ENCODE results near the gene SELENBP1. TPM values are rescaled to one million over a fixed set of nuclear protein-coding genes. Genes with fewer than 3 reads are reported as not detected.
A peak's percentile ranks its signal among the peaks of the same experiment; 100 is the strongest.
"Not testable (repeated sequence)": the region's sequence is repeated elsewhere in the genome, so short reads cannot be mapped to it uniquely, and the experiment has no call there.

SELENBP1 gene
- total RNA-seq, 1 donor from 2014 or later: 413 TPM

DNA sequence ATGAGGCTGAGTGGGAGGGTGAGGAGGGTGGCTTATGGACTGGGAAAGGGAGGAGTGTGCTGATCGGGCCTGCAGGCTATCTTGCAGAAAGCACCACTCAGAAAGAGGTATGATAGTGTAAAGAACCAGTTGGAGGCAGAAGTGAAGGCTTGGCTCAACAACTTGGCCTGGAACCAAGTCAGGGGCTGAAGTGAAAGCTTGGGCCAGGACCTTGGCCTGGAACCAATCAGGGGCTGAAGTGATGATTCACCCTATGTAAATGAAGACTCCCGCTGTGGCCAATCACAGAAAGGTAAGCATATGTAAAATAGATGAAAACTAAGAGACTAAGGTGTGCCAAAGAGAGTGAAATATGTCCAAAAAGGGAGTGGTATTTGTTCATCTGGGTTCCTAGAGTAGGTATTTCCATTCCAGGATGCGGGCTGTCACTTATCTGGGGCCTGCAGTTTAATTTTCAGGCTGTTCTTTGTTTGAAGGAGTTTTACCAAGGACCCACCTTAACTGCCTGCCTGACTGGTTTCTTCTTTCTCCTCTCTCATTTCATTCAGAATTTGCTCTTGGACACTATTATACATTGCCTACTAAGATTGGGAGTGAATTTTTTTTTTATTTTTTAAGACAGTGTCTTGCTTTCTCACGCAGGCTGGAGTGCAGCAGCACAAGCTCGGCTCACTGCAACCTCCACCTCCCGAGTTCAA lies 20.3 kb downstream of the SELENBP1 start:
- peaks cover 6% of the 10 kb centered on the region for H3K4me1 ChIP-seq
- DNase-seq (no peak), ATAC-seq (no peak)
- H3K27ac ChIP-seq: no peak overlapping the region
- intact Hi-C loops (cut with DNase I): no loop called here
- TF ChIP-seq, protein P1, sequence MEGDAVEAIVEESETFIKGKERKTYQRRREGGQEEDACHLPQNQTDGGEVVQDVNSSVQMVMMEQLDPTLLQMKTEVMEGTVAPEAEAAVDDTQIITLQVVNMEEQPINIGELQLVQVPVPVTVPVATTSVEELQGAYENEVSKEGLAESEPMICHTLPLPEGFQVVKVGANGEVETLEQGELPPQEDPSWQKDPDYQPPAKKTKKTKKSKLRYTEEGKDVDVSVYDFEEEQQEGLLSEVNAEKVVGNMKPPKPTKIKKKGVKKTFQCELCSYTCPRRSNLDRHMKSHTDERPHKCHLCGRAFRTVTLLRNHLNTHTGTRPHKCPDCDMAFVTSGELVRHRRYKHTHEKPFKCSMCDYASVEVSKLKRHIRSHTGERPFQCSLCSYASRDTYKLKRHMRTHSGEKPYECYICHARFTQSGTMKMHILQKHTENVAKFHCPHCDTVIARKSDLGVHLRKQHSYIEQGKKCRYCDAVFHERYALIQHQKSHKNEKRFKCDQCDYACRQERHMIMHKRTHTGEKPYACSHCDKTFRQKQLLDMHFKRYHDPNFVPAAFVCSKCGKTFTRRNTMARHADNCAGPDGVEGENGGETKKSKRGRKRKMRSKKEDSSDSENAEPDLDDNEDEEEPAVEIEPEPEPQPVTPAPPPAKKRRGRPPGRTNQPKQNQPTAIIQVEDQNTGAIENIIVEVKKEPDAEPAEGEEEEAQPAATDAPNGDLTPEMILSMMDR (IDR thresholded peaks at IDR 0.05): no peak
- H3K27me3 ChIP-seq (ENCODE audit: low read depth): no peaks in the 10 kb centered on the region
- H3K4me3 ChIP-seq: no peak overlapping the region
- H3K9me3 ChIP-seq: no peaks in the 10 kb centered on the region
- no peaks in the 10 kb centered on the region for H3K36me3 ChIP-seq

DNA sequence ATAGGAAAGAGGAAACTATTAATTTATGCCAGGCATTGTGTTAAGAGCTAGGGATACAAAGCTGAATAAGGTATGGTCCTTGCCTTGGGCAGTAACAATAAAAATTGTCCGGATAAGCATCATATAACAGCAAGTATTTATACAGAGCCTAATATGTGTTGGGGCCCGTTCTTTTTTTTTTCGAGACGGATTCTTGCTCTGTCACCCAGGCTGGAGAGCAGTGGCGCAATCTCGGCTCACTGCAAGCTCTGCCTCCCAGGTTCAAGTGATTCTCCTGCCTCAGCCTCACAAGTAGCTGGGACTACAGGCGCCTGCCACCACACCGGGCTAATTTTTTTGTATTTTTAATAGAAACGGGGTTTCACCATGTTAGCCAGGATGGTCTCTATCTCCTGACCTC lies 22.2 kb downstream of the SELENBP1 start:
- H3K4me3 ChIP-seq; DNase-seq; H3K9me3 ChIP-seq; ATAC-seq; H3K36me3 ChIP-seq; intact Hi-C loops (cut with DNase I); H3K27ac ChIP-seq; H3K27me3 ChIP-seq (ENCODE audit: low read depth): not testable (repeated sequence)
- H3K4me1 ChIP-seq: peaks cover 16% of the 10 kb centered on the region

DNA sequence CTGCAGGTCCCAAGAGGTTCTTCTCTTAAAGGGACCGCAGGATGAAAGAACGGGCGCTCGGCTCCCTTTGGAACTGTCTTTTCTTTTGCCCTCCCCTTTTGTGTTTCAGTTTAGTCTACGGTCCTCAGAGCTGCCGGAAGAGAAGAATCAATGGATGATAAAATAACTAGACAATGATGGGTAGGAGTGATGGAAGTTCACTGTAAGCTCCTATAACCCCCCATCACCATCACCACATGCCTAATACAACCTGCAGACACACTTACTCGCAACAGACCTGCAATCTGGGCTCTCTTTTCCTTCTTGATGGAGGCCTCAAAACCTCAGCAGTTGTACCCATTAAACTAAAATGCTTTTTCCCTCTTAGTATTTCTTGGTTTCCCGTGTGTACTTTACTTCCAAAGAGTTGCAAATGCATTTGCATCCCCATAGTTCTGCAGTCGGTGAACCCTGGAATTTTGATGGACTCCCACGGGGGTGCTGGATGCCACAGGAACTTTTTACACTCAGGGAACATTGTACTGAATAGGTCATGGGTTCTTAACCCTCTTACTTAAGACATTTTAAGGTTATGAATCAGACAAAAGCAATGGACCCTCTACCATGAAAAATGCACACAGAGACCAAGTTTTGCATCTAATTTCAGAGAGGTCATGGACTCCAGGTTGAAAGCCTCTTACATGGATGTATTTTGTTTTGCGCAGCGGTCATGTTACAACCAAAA lies 24.8 kb downstream of the SELENBP1 start:
- ATAC-seq (no peak), DNase-seq (no peak)
- no peaks in the 10 kb centered on the region for H3K9me3 ChIP-seq
- H3K27ac ChIP-seq: peak overlapping the region; percentile 90
- H3K36me3 ChIP-seq: peaks cover 28% of the 10 kb centered on the region
- intact Hi-C loops (cut with DNase I): no loop called here
- peaks cover 16% of the 10 kb centered on the region for H3K4me1 ChIP-seq
- TF ChIP-seq, protein P1 (IDR thresholded peaks at IDR 0.05): no peak
- peak overlapping the region; percentile 77 for H3K4me3 ChIP-seq
- H3K27me3 ChIP-seq (ENCODE audit: low read depth): no peaks in the 10 kb centered on the region

DNA sequence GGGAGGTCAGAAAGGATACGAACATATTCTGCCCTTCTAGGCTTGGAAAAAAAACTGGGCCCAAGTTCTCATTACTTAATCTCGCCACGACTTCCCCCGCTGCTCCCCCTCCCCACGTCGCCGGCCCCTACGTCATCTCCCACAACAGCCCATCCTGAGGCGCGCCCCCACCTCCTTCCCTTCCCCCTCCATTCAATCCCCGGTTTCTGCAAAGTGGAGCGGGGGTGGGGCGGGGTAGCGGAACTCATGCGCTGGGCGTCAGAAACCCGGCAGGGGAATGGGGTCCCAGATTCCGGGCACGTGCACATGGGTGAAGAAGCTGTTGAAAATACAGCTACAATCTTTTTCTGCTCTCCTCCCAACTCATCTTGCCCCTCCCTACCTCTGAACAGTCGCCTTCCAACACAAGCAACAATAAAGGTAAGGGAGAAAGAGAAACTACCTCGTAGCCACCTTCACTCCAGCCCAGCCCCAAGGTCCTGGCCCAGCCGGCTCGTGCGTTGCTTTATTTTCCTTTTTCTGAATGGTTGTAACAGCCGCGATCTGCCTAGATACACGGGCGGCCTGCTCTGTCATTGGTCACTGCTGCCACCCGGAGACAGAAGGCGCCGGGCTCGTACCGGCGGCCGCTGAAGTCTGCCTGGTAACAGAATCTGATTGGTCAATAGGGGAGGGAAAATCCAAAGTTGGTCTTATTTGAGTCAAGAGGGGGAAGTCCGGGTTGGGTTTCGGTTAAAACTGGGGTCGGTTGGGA lies 25.6 kb downstream of the SELENBP1 start, which contains the start of gene RFX5:
TSS of gene RFX5 (minus strand) at position 484 of the 754 bp plus-strand sequence. CDS start 932 bp downstream, outside the sequence.
- ATAC-seq (peak; percentile 98), DNase-seq (peak; percentile 97)
- Histone ChIP-seq H3K27ac (peak within 1 kb of the TSS; percentile 90), H3K4me3 (peak within 1 kb of the TSS; percentile 77), H3K27me3 (ENCODE audit: low read depth) (no peaks in the 10 kb centered on the region), H3K9me3 (no peaks in the 10 kb centered on the region), H3K4me1 (peaks cover 16% of the 10 kb centered on the region), H3K36me3 (peaks cover 34% of the 10 kb centered on the region)
- intact Hi-C loops (cut with DNase I): no loop called here
- TF ChIP-seq, protein P1 (IDR thresholded peaks at IDR 0.05): no peak

DNA sequence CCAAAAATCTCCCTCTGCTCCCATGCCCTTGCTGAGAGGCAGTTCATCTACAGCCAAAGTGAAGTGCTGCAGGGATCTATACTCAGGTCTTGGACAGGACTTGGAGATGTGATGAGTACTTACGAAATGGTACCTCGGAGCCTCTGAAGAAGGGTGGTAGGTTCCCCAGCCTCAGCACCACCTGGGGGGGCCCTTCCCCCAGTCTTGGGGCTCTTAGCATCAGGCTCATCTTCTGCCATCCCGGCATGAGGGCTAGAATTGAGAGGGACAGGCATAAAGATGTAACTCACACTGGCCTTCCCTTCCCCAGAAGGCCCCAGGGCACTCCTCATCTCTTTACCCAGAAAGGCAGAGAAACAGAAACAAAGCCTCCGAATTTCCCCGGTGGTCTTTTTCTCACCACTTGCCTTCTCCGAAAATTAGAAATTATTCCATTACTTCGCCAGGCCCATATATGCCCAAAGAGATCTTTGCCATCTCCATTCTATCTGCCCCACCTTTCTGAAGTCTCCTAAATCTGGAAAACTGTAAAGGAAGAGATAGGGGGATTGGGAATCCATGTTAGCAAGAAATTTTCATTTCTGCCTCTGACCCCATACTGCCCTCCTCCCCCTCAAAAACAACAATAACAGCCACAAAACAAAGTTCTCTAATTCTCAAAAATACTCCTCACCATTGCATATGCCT lies 26.3 kb downstream of the SELENBP1 start:
- ATAC-seq: no peak
- H3K36me3 ChIP-seq: peaks cover 34% of the 10 kb centered on the region
- H3K4me1 ChIP-seq: peaks cover 17% of the 10 kb centered on the region
- TF ChIP-seq, protein P1 (IDR thresholded peaks at IDR 0.05): no peak
- intact Hi-C loops (cut with DNase I): no loop called here
- no peaks in the 10 kb centered on the region for H3K9me3 ChIP-seq
- no peak for DNase-seq
- peak overlapping the region; percentile 77 for H3K4me3 ChIP-seq
- H3K27ac ChIP-seq: peak overlapping the region; percentile 90
- H3K27me3 ChIP-seq (ENCODE audit: low read depth): no peaks in the 10 kb centered on the region
